ENCODE measurements around the gene TEX52. TPM values are rescaled to one million over a fixed set of nuclear protein-coding genes. Genes with fewer than 3 reads are reported as not detected.

The TEX52 gene
- total RNA-seq, result not detected

GRCh38 chr12:2857021-2857431 lies at the start of gene TEX52:
TEX52 (minus strand) TSS chr12:2857039; CDS start chr12:2857026, 13 bp downstream.
- TF ChIP-seq CTCF (IDR thresholded peaks at IDR 0.05; ENCODE audit: low read depth), result no peak

- TF ChIP-seq CTCF (IDR thresholded peaks at IDR 0.05; ENCODE audit: low read depth), result no peak
Measured at GRCh38 chr12:2904260-2904659, 47.4 kb upstream of the TEX52 start.

GRCh38 chr12:2902272-2902880 lies 45.5 kb upstream of the TEX52 start:
- TF ChIP-seq CTCF (IDR thresholded peaks at IDR 0.05; ENCODE audit: low read depth), result no peak

GRCh38 chr12:2900642-2901041 lies 43.8 kb upstream of the TEX52 start:
- no peak for TF ChIP-seq CTCF (IDR thresholded peaks at IDR 0.05; ENCODE audit: low read depth)

GRCh38 chr12:2897418-2897817 lies 40.6 kb upstream of the TEX52 start:
- no peak for TF ChIP-seq CTCF (IDR thresholded peaks at IDR 0.05; ENCODE audit: low read depth)

- TF ChIP-seq CTCF (IDR thresholded peaks at IDR 0.05; ENCODE audit: low read depth), result no peak
Measured at GRCh38 chr12:2895511-2895910, 38.7 kb upstream of the TEX52 start.

- TF ChIP-seq CTCF (IDR thresholded peaks at IDR 0.05; ENCODE audit: low read depth), result no peak
Measured at GRCh38 chr12:2895051-2895451, 38.2 kb upstream of the TEX52 start.
